ENCODE data around the gene NLGN1.

DNA sequence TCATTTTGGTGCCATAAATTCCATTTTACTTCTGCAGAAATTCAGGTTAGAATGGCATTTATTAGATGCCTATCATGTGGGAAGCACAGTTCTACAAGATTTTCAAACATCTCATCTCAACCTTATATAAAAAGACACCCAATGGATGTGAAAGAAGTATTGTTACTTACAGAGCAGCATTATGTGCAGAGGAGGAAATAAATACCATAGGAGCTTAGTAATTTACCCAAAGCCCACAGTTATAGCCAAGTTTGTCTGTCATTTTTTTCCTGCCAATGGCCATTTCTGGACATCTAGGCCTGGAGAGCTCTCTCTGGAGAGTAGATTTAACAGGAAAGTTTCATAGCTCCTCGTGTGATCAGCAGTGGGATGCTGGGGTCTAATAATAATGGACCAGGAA lies 802.2 kb downstream of the NLGN1 start:
- TF ChIP-seq ZNF565 (CRISPR knock-in tag; conservative IDR thresholded peaks at IDR 0.05; ENCODE audit: low read depth) (no peak), TSHZ2 (CRISPR knock-in tag; IDR thresholded peaks at IDR 0.05) (no peak)

All from SK-N-SH treated with all-trans-retinoic acid at 6 μM for 48 hours (cell line).